HG02610 (cell line): ENCODE results near the gene TNIP1.

ENCODE experiments used
- ATAC-seq: cut with Tn5 transposase; IDR thresholded peaks from one replicate; pipeline ENCODE4 v1.9.1; 2021; ENCODE audit warnings: mild to moderate bottlenecking, moderate library complexity; ENCODE audit not compliant: unreplicated experiment

Gene TNIP1, protein sequence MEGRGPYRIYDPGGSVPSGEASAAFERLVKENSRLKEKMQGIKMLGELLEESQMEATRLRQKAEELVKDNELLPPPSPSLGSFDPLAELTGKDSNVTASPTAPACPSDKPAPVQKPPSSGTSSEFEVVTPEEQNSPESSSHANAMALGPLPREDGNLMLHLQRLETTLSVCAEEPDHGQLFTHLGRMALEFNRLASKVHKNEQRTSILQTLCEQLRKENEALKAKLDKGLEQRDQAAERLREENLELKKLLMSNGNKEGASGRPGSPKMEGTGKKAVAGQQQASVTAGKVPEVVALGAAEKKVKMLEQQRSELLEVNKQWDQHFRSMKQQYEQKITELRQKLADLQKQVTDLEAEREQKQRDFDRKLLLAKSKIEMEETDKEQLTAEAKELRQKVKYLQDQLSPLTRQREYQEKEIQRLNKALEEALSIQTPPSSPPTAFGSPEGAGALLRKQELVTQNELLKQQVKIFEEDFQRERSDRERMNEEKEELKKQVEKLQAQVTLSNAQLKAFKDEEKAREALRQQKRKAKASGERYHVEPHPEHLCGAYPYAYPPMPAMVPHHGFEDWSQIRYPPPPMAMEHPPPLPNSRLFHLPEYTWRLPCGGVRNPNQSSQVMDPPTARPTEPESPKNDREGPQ

DNA sequence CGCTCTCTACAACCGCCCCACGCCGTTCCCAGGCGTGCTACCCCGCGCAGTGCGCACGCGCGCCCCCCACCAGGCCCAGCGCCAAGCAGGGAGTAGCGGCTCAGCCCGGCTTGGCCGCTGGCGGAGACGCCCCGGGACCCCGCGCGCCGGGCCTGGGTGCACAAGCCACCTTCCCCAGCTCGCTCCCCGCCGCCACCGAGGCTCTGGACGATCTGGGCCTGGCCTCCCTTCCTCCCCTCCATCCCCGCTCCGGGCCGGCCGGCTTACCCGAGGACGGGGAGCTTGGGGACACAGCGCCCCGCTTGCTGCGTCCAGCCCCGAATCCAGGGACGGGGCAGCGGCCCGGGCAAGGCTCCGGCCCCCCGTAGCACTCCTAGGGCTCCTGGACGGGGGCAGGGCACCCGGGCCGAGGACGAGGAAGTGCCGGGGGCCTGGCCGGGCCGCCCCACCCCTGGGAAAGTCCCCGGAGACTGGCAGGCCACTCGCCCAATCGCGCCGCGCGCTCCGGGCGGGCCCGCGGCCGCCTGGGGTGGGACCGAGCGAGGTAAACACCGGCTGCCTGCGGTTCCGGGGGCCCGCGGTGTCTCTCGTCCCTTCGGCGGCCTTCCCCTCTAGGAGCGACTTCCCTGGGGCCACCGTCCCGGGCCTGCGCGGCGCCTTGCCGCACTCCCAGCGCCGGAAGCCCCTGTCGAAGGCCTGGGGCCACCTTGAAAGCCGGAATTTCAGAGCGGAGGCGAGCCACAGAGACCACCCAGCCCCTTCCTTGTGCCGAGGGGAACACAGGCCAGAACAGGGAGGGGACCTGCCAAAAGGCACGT is at the start of gene TNIP1:
Gene TNIP1, minus strand, starts transcription at position 422 of the 818 bp plus-strand sequence. CDS start 15,939 bp downstream, outside the sequence.
- peak; percentile 73 for ATAC-seq

- ATAC-seq = no peak
These were observed 49.5 kb upstream of the TNIP1 start for GRCh38 chr5:151130235-151130921.

DNA sequence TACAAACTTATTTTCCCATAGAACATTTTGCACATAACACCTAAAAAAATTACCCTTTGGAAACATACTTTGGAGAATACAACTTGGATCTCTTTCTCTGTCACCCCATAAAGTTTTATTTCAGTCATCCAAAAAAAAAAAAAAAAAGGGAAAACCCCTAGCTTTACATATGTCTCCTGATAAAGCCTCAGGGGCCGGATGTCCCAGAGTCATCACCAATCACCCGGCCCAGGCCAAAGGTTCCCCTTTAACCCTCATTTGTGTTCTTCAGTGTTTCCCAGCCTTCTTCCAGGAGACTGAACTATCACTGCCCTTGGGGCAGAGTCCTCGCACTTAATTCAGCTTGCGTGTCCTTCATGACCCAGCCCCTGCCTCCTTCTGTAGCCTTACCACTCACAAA is 48.0 kb upstream of the TNIP1 start:
- ATAC-seq = no peak

DNA sequence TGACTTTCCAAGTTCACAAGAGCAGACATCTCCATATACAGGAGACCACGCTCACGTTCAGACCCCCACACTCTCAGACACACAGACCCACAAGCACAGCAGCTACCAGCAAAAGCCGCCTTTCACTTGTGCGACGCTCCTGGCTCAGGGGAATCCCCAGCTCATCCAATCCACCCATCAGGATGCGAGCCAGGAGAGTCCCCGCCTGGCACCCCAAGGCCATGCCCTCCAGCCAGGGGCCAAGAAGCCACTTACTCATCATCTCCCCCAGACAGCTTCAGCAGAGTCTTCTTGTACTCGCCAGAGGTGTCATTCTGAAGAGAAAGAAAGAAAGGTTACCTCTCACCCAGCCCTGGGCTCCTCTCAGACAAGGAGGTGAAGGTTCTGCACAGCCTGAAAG is 47.1 kb upstream of the TNIP1 start:
- no peak for ATAC-seq

DNA sequence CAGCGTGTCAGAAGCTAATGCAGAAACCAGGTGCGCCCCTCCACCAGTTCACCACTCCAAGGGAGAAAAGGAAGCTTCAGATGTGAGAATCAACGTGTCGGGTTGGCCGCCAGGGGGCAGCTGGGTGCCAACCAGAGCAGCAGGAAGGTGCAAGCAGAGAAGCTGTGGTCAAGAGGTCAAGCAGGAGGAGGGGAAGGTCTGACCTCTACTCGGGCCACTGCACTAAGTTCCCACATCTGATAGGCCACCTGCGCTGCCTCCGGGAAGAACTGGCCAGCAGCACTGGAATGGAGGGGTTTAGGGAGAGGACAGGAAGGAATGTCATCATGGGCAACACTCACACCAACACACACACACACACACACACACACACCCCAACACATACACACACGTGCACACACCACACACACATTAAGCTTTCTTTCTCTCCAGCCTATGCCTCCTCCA is 45.4 kb upstream of the TNIP1 start:
- ATAC-seq = no peak

DNA sequence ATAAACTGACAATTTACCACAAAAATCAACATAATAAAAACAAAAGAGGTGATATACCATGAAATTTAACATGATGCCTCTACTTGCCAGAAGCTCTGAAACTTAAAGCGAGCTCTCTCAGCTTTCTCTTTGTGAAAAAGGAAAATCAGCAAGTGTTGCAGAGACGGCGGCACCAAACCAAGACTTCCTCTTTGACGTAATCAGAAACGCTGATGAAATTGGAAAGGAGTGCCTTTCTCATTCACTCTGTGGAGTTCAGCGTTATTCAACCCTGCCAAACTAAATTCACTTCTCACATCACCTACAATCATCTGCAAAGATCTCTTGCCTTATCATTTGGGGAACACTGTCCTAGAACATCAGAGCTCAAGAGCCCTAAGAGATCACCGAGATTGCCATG is 44.6 kb upstream of the TNIP1 start:
- ATAC-seq = no peak

GRCh38 chr5:151123897-151124751 is 43.3 kb upstream of the TNIP1 start:
- ATAC-seq = peak; percentile 81

- no peak for ATAC-seq
These were observed 42.0 kb upstream of the TNIP1 start for GRCh38 chr5:151122828-151123227.

GRCh38 chr5:151121665-151122064 is 40.8 kb upstream of the TNIP1 start:
- no peak for ATAC-seq

GRCh38 chr5:151121095-151121494 is 40.3 kb upstream of the TNIP1 start:
- ATAC-seq = no peak

DNA sequence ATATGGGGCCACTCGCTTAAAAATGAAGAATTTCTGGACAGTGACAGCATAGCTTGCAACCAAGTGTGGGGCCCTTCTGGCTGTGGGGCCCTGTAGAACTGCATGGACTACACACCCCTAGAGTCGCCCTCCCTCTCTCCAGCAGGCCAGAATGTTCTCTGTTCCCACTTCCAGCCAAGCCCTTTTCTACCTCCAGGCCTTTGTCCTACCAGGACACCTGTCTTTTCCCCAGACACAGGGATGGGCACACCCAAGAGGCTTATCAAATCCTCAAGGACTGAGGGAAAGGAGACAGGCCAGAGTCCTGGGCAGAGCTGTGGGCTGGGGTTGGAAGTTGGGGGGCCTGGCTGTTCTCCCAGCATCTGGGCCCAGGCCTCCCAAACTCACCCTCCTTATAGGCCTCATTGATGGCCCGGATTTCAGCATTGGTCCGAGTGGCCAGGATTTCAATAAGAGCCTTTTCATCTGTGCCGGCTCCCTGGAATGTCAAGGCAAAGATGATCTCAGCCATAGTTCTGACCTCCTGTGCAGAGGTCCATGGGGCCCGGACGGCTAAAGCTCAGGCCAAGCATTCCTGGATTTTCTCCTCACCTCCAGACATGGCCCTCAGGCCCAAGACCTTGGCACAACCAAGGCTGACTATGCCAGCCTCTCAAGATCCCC is 38.2 kb upstream of the TNIP1 start:
- no peak for ATAC-seq

DNA sequence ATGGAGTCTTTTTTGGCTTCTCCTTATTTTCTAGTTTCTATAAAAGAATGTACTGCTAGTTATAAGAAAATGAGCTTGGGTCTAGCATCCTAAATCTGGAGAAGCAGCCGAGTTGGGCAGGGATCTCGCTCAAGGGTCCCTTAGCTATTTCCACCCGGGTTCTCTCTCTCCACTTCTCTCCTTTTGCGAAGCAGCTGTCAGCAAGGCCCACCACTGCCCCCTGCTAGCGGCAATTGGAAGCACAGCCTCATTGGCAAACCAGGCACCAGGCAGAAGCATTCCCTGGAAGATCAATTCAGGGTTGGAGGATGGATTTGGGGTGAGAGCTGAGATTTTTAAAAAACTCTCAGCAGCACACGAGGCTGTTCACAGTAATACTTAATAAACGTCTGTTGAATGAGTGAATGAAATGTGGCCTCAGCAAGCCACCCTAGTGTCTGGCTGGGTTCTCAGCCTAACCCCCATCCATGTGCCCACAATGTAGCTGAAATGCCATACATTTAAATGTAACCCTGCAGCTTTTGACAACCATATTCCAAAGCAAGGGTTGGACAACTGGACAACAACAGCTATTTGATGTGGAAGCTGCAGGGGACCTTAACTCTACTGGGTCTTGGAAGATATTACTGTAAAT is 34.6 kb upstream of the TNIP1 start:
- peak; percentile 33 for ATAC-seq

DNA sequence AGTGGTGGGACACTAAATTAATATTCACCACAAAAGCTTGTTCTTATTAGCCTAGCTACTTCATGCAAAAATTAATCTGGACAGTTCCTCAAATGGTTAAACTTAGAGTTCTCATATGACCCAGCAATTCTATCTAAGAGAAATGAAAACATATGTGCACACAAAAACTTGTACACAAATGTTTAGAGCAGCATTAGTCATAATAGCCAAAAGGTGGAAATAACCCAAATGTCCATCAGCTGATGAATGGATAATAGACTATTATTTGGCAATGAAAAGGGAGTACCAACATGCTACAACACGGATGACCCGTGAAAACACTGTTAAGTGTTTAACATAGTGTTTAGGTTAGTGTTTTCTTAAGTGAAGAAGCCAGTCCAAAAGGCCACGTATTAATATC is 32.8 kb upstream of the TNIP1 start:
- ATAC-seq = peak; percentile 26

DNA sequence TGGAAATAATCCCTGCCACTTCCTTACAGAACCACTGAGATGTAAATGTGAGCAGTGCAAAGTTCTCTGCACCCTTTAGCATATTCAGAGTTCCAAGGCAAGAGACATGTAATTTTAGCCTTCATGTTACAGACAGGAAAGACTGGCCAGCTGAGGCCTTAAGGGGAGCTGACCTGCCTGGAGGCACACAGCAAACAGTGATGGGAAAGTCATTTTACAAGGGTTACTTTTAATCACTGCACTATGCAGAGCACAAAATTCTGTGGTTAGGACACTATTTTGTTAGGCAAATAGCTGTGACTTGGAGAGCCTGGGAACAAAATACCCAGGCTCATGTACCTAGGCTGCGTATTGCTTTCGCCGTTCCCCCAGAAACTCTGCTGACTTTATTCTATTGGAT is 30.2 kb upstream of the TNIP1 start:
- ATAC-seq = peak; percentile 36

DNA sequence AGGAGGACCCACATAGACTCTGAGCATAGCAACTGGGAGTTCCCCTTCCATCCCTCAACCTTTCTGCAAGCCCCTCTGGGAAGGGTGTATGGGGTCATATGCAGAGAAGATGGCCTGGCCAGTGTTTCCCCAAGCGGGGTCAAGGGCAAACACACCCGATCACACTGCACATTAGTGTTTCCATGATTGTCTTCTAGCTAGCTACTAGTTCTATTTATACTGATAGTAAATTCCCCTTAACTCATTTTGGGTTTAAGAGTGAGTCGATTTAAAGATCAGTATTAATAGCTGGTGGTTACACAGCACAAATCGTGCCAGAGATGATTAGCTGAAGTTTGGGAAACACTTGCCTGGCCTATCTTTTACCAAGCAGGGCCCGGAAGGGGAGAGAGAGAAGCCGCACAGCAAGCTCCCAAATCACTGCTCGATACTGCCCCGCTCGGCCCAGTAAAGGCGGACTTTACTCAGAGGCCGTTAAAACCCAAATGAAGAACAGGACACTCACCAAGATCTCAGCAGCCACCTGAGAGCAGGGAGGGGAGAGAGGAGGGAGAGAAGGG is 29.4 kb upstream of the TNIP1 start:
- ATAC-seq = peak; percentile 66

DNA sequence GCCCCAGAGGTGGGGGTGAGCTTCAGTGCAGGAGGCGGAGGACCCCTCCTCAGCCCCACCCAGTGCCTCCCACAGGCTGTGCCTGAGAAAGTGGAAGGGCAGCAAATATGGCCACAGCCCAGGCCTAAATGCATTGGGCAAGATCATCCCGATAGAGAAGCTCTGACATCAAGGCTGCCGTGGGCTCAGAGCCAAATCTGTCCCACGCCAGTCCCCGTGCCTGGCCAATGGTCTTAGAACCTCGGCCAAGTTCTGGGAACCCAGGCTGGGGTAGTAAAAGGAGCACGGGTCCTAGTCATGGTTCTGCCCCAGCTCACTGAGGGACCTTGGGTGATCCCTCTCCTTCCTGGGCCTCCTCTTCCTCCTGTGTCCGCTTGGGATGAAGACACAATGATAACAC is 27.7 kb upstream of the TNIP1 start:
- ATAC-seq = no peak

GRCh38 chr5:151107738-151108520 is 27.1 kb upstream of the TNIP1 start:
- ATAC-seq = no peak

DNA sequence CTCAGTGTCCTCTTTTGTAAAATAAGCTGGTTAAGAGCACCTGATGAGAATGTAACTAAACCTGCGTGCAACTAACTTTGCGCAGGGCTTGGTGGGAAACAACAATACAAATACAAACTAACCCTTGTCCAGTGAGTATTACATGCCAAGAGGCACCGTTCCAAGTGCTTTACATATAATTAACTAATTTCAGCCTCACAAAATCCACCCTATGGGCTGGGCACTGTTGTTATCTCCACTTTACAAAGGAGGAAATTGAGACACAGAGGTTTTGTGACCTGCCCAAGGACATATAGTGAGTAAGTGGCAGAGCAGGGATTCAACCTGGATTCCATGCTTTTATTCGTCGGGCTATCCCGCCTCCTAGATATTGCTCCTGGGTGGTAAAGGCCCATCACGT is 26.2 kb upstream of the TNIP1 start:
- no peak for ATAC-seq
